Endothelial cell of umbilical vein (primary cell): ENCODE data around the gene OR13J1. TPM values are rescaled to one million over a fixed set of nuclear protein-coding genes. Genes with fewer than 3 reads are reported as not detected.

Experiments used
- BruUV-seq: library from RNA; stranded (reverse); fragments of 400-500 nt; replicated peaks from 2 replicates; lab custom pipeline; 2021; lab: Mats Ljungman, UMichigan
- CTCF ChIA-PET: fragments of 300-600, 350-600 bp; sonication (Branson Sonifier 250); formaldehyde crosslinking; loops from one replicate; lab custom pipeline; 2021; ENCODE audit warnings: antibody characterized with exemption, inconsistent platforms; lab: Charles Lee
- POLR2A ChIA-PET: fragments of 300-600, 350-600 bp; sonication (Branson Sonifier 250); formaldehyde crosslinking; loops from one replicate; lab custom pipeline; 2021; ENCODE audit warnings: antibody characterized with exemption, inconsistent platforms; lab: Charles Lee
- DNase-seq: peaks from one replicate; pipeline ENCODE4 v3.0.0-alpha.2; 2011; ENCODE audit warnings: low read depth, low spot score
- FAIRE-seq: peaks from 2 replicates; lab custom pipeline; 2011; peaks lifted over from hg19 to GRCh38; lab: Jason Lieb, UNC
- H2AFZ ChIP-seq: 2 replicates; pipeline ENCODE4 v1.6.0; 2012; ENCODE audit warnings: low read depth, low read length, control low read depth, inconsistent platforms
- H3K27ac ChIP-seq: 2 replicates; pipeline ENCODE4 v1.5.1; 2011; ENCODE audit warnings: low read depth, mild to moderate bottlenecking, control low read depth, low read length, moderate library complexity; ENCODE audit not compliant: insufficient read depth
- H3K27me3 ChIP-seq, 2 experiments: 2 replicates each; pipeline versions ENCODE4 v1.6.0 to v1.6.1; 2011; ENCODE audit warnings: low read length in 2 of 2, mixed read lengths in 1 of 2; ENCODE audit not compliant: control insufficient read depth in 2 of 2, insufficient read depth in 2 of 2
- H3K36me3 ChIP-seq, 2 experiments: 2 replicates in 1 of 2; 3 replicates in 1 of 2; pipeline ENCODE4 v1.5.1; 2011; ENCODE audit warnings: low read length in 2 of 2, mild to moderate bottlenecking in 1 of 2, moderate library complexity in 1 of 2; ENCODE audit not compliant: control insufficient read depth in 2 of 2, insufficient read depth in 2 of 2; ENCODE audit errors: extremely low read depth in 1 of 2
- H3K4me1 ChIP-seq: 3 replicates; pipeline ENCODE4 v1.5.1; 2011; ENCODE audit warnings: mild to moderate bottlenecking, low read length; ENCODE audit not compliant: control insufficient read depth, insufficient read depth; ENCODE audit errors: extremely low read depth
- H3K4me2 ChIP-seq: 2 replicates; pipeline ENCODE4 v1.6.1; 2011; ENCODE audit warnings: low read length, control low read depth, mixed read lengths; ENCODE audit not compliant: insufficient read depth
- H3K4me3 ChIP-seq, 3 experiments: fragments of 200-600 bp in 1 of 3; sonication (generic), shearing (Covaris generic) in 1 of 3; replicated peaks in 1 of 3; 2 replicates each; pipeline ENCODE4 v1.5.1; 2011 to 2016; ENCODE audit warnings: control low read depth in 3 of 3, low read length in 3 of 3, mild to moderate bottlenecking in 2 of 3, inconsistent platforms in 1 of 3, low read depth in 1 of 3, moderate library complexity in 1 of 3; ENCODE audit not compliant: insufficient read depth in 1 of 3
- H3K79me2 ChIP-seq: 2 replicates; pipeline ENCODE4 v1.6.0; 2012; ENCODE audit warnings: low read length, inconsistent platforms; ENCODE audit not compliant: control insufficient read depth, insufficient read depth
- H3K9ac ChIP-seq: replicated peaks from 2 replicates; pipeline ENCODE3; 2011; ENCODE audit warnings: low read length, control low read depth; ENCODE audit not compliant: insufficient read depth; ENCODE audit errors: extremely low read depth
- H3K9me1 ChIP-seq: replicated peaks from 3 replicates; pipeline ENCODE4 v1.6.0; 2011; ENCODE audit warnings: mild to moderate bottlenecking, low read length; ENCODE audit not compliant: control insufficient read depth, insufficient read depth; ENCODE audit errors: extremely low read depth
- H3K9me3 ChIP-seq: replicated peaks from 2 replicates; pipeline ENCODE4 v1.5.1; 2012; ENCODE audit warnings: low read length, inconsistent platforms; ENCODE audit not compliant: control insufficient read depth, insufficient read depth
- H4K20me1 ChIP-seq: replicated peaks from 2 replicates; pipeline ENCODE3; 2011; ENCODE audit warnings: mild to moderate bottlenecking, low read length; ENCODE audit not compliant: control insufficient read depth, insufficient read depth; ENCODE audit errors: extremely low read depth
- CTCF ChIP-seq, 2 donors: IDR thresholded peaks; 1 replicate in 1 of 2; 2 replicates in 1 of 2; pipeline ENCODE4 v1.5.1; 2011; ENCODE audit warnings: low read length in 2 of 2, mild to moderate bottlenecking in 2 of 2, moderate library complexity in 2 of 2, control low read depth in 1 of 2, inconsistent platforms in 1 of 2, low read depth in 1 of 2; ENCODE audit not compliant: insufficient read depth in 1 of 2; ENCODE audit errors: extremely low read depth in 1 of 2
- EZH2 ChIP-seq: IDR thresholded peaks from 2 replicates; pipeline ENCODE4 v1.6.1; 2012; ENCODE audit warnings: borderline replicate concordance, low read depth, mild to moderate bottlenecking, moderate library complexity, low read length, inconsistent platforms; ENCODE audit not compliant: severe bottlenecking
- FOS ChIP-seq: IDR thresholded peaks from 2 replicates; pipeline ENCODE4 v1.6.1; 2011; ENCODE audit warnings: mild to moderate bottlenecking, low read length, moderate library complexity, borderline replicate concordance; ENCODE audit not compliant: insufficient read depth
- GATA2 ChIP-seq: IDR thresholded peaks from 2 replicates; pipeline ENCODE4 v1.7.0; 2011; ENCODE audit warnings: low read depth, mild to moderate bottlenecking, moderate library complexity, mixed read lengths, low read length; ENCODE audit not compliant: insufficient read length, insufficient read depth
- JUN ChIP-seq: IDR thresholded peaks from 2 replicates; pipeline ENCODE4 v1.6.1; 2011; ENCODE audit warnings: borderline replicate concordance, low read depth; ENCODE audit not compliant: insufficient read length, insufficient read depth
- MAX ChIP-seq: IDR thresholded peaks from 2 replicates; pipeline ENCODE4 v1.6.1; 2011; ENCODE audit not compliant: insufficient read depth, insufficient read length
- MYC ChIP-seq: IDR thresholded peaks from one replicate; pipeline ENCODE4 v1.6.1; 2011; ENCODE audit warnings: mild to moderate bottlenecking, low read depth, low read length
- POLR2A ChIP-seq: IDR thresholded peaks from 2 replicates; pipeline ENCODE4 v1.6.1; 2012; ENCODE audit warnings: low read depth, mild to moderate bottlenecking, control low read depth, low read length
- POLR2AphosphoS5 ChIP-seq: IDR thresholded peaks from 2 replicates; pipeline ENCODE4 v1.6.1; 2012; ENCODE audit warnings: low read depth, mild to moderate bottlenecking, control low read depth, low read length, moderate library complexity; ENCODE audit not compliant: insufficient read depth
- dilution Hi-C: fragments of 300-500 bp; cut with MboI; formaldehyde crosslinking; loops from one replicate; pipeline ENCODE4 v1.15.0; 2019; ENCODE audit warnings: low sequenced_read_pairs; ENCODE audit not compliant: extremely low pct_ligation_motif_present
- intact Hi-C: fragments of 100-400 bp; cut with micrococcal nuclease; formaldehyde crosslinking; loops from one replicate; pipeline ENCODE4 v1.10.0; 2022
- polyA plus RNA-seq, 4 experiments: library from polyadenylated mRNA; depleted of rRNA in 3 of 4; stranded (reverse) in 3 of 4; unstranded in 1 of 4; fragments of >200 nt; gene quantifications; 2 replicates each; pipeline versions ENCODE4 v1.2.1 to v1.2.3, GENCODE V29; 2011 to 2012; ENCODE audit warnings: missing spikeins in 1 of 4
- total RNA-seq: library from RNA; stranded (reverse); gene quantifications from 2 replicates; pipeline ENCODE4 v1.2.3, GENCODE V29; 2021

OR13J1 gene
- total and polyA plus RNA-seq, 2 donors (not counting 3 experiments of a cell fraction or from before 2014, with no cell fraction given) = not detected

DNA sequence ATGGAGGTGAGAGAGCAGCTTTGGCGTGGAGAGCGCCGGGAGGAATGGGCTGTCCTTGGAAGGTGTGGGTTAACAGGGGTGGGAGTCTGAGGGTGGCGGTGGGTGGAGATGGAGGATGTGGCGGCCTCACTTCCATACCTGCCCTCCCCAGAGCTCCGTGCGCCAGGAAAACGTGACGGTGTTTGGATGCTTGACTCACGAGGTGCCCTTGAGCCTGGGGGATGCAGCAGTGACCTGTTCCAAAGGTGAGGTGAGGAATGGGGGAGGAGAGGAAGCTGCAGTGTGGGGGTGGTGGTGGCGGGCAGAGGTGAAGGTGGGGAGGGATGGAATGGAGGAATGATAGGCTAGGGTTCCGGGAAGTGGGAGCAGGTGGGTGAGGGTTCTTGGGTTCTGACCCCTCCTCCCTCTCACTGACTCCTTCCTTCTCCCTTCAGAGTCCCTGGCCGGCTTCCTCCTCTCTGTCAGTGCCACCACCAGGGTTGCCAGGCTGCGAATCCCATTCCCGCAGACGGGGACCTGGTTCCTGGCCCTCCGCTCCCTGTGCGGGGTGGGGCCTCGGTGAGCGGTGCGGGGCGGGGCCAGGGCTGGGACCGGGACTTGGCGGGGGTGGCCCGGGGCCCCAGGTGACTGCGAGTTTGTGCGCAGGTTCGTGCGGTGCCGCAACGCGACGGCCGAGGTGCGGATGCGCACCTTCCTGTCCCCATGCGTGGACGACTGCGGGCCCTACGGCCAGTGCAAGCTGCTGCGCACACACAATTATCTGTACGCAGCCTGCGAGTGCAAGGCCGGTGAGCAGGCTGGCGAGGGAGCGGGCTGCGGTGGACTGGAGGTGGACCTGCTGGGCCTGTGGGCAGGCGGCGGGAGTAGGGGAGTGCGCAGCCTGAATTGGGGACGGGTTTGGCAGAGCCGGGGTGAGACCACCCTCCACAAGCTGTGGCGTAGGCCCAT is 24.1 kb downstream of the OR13J1 start:
- H4K20me1 ChIP-seq = no peaks in the 10 kb centered on the region
- no peak overlapping the region for H3K9ac ChIP-seq
- FAIRE-seq = no peak
- H3K4me1 ChIP-seq = peaks cover 16% of the 10 kb centered on the region
- TF ChIP-seq CTCF (IDR thresholded peaks at IDR 0.05; ENCODE audit: extremely low read depth in 1 of 2, insufficient read depth in 1 of 2, low read depth in 1 of 2, low read length in 2 of 2) (no peak), JUN (no peak), MYC (no peak), MAX (no peak), GATA2 (no peak), FOS (no peak), POLR2AphosphoS5 (no peak), POLR2A (no peak), EZH2 (no peak)
- H3K9me3 ChIP-seq = no peaks in the 10 kb centered on the region
- POLR2A ChIA-PET = no interaction called here
- dilution Hi-C loops = no loop called here
- no peak for DNase-seq
- H3K9me1 ChIP-seq = no peaks in the 10 kb centered on the region
- BruUV-seq = no TSS peak
- H3K27me3 ChIP-seq = peaks cover under 1 to 4% of the 10 kb centered on the region in 2 experiments
- no peak overlapping the region for H3K4me3 ChIP-seq
- intact Hi-C loops = loop anchor here (1.0 kb wide), 1 partner anchor 31 kb away; the partner anchor contains the start of gene HINT2
- no peak overlapping the region for H3K27ac ChIP-seq
- no peaks in the 10 kb centered on the region for H3K79me2 ChIP-seq
- no peak overlapping the region for H2AFZ ChIP-seq
- H3K36me3 ChIP-seq = no peaks in the 10 kb centered on the region
- CTCF ChIA-PET = interaction anchor here (0.9 to 2.3 kb wide), 8 partner anchors 11 to 56 kb away, joined by 3 to 17 read pairs (median 5); partner anchors contain the start of genes FAM221B and TMEM8B
- H3K4me2 ChIP-seq = no peak overlapping the region
